22Rv1 (cell line): ENCODE data around the gene JUP.

ENCODE experiments used
- CTCF ChIP-seq: fragments of 450-650 bp; IDR thresholded peaks from 2 replicates; pipeline ENCODE4 v1.5.1; 2017; ENCODE audit warnings: mild to moderate bottlenecking
- ZFX ChIP-seq: fragments of 450-650 bp; IDR thresholded peaks from 2 replicates; pipeline ENCODE4 v1.6.1; 2017; ENCODE audit warnings: antibody characterized with exemption, borderline replicate concordance

- TF ChIP-seq CTCF (no peak), ZFX (no peak)
These were observed 2.2 kb downstream of the JUP start for GRCh38 chr17:41784207-41784744.
